GM12878 (cell line): ENCODE results near the gene KLKB1. TPM values are rescaled to one million over a fixed set of nuclear protein-coding genes. Genes with fewer than 3 reads are reported as not detected.

ENCODE experiments used
- REST ChIP-seq: IDR thresholded peaks from 2 replicates; pipeline ENCODE4 v1.6.1; 2012; ENCODE audit warnings: mild to moderate bottlenecking, low read depth, low read length
- TARDBP ChIP-seq: IDR thresholded peaks from 2 replicates; pipeline ENCODE4 v1.6.1; 2016; ENCODE audit warnings: borderline replicate concordance
- ZBTB40 ChIP-seq: fragments of 450-650 bp; IDR thresholded peaks from 2 replicates; pipeline ENCODE4 v1.6.1; 2016; ENCODE audit warnings: mild to moderate bottlenecking, moderate library complexity, borderline replicate concordance
- polyA plus RNA-seq, 11 experiments: library from polyadenylated mRNA; depleted of rRNA in 4 of 11; unstranded in 6 of 11; stranded (reverse) in 5 of 11; fragments of >200 nt; fragmentation: Nextera tagmentation in 4 of 11; fragmentation: Illumina TruSeq in 1 of 11; extraction: Ambion mirVana in 4 of 11; extraction: Trizol in 1 of 11; gene quantifications; 1 replicate in 1 of 11; 2 replicates in 10 of 11; pipeline versions ENCODE4 v1.2.1 to v1.2.3, GENCODE V29; 2011 to 2016; ENCODE audit warnings: inconsistent platforms in 2 of 11, missing spikeins in 2 of 11, low read depth in 1 of 11
- total RNA-seq, 4 experiments: library from RNA; depleted of rRNA in 3 of 4; stranded (reverse); fragments of >200 nt in 3 of 4; fragmentation: Illumina TruSeq in 1 of 4; extraction: Trizol in 1 of 4; gene quantifications; 2 replicates each; pipeline versions ENCODE4 v1.2.1 to v1.2.3, GENCODE V29; 2013 to 2021
- TF ChIP-seq, protein P1 (sequence below): IDR thresholded peaks from 2 replicates; pipeline ENCODE4 v1.6.1; 2011; ENCODE audit warnings: borderline replicate concordance, low read depth, mild to moderate bottlenecking, moderate library complexity, low read length; ENCODE audit not compliant: insufficient read depth, poor library complexity, severe bottlenecking
- TF ChIP-seq, protein P2 (sequence below): fragments of 450-650 bp; formaldehyde crosslinking; IDR thresholded peaks from 2 replicates; pipeline ENCODE4 v1.5.0; 2022; ENCODE audit warnings: mild to moderate bottlenecking, missing genetic modification characterization

The KLKB1 gene
- total and polyA plus RNA-seq, 10 of the 15 experiments (the other 5 are each of a cell fraction or from before 2014, with no cell fraction given): 0.04 TPM; not detected in 9

DNA sequence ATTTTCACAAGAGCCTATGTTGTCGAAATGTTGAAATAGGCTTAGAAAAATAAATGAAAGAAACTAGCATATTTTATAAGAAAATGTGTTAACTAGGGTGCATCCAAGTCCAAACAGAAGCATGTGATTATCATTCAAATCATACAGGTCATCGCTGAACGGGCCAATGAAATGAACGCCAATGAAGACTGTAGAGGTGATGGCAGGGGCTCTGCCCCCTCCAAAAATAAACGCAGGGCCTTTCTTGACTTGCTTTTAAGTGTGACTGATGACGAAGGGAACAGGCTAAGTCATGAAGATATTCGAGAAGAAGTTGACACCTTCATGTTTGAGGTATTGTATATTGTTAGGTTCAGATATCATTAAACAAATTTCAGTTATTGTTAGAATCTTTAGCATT is 26.3 kb upstream of the KLKB1 start (continued):
- TF ChIP-seq ZBTB40 (no peak), REST (no peak), TARDBP (no peak)
- TF ChIP-seq, protein P1, sequence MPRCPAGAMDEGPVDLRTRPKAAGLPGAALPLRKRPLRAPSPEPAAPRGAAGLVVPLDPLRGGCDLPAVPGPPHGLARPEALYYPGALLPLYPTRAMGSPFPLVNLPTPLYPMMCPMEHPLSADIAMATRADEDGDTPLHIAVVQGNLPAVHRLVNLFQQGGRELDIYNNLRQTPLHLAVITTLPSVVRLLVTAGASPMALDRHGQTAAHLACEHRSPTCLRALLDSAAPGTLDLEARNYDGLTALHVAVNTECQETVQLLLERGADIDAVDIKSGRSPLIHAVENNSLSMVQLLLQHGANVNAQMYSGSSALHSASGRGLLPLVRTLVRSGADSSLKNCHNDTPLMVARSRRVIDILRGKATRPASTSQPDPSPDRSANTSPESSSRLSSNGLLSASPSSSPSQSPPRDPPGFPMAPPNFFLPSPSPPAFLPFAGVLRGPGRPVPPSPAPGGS: no peak
- TF ChIP-seq, protein P2, sequence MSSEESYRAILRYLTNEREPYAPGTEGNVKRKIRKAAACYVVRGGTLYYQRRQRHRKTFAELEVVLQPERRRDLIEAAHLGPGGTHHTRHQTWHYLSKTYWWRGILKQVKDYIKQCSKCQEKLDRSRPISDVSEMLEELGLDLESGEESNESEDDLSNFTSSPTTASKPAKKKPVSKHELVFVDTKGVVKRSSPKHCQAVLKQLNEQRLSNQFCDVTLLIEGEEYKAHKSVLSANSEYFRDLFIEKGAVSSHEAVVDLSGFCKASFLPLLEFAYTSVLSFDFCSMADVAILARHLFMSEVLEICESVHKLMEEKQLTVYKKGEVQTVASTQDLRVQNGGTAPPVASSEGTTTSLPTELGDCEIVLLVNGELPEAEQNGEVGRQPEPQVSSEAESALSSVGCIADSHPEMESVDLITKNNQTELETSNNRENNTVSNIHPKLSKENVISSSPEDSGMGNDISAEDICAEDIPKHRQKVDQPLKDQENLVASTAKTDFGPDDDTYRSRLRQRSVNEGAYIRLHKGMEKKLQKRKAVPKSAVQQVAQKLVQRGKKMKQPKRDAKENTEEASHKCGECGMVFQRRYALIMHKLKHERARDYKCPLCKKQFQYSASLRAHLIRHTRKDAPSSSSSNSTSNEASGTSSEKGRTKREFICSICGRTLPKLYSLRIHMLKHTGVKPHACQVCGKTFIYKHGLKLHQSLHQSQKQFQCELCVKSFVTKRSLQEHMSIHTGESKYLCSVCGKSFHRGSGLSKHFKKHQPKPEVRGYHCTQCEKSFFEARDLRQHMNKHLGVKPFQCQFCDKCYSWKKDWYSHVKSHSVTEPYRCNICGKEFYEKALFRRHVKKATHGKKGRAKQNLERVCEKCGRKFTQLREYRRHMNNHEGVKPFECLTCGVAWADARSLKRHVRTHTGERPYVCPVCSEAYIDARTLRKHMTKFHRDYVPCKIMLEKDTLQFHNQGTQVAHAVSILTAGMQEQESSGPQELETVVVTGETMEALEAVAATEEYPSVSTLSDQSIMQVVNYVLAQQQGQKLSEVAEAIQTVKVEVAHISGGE (CRISPR knock-in tag): no peak
